PC-9 (cell line): Measurements from ENCODE around the gene B3GALT4.

Experiments used
- CTCF ChIP-seq: fragments of 200-600 bp; sonication (generic); conservative IDR thresholded peaks from 2 replicates; pipeline ENCODE4 v1.6.1; 2017; ENCODE audit warnings: mixed run types, antibody characterized with exemption, mild to moderate bottlenecking, moderate library complexity
- EZH2 ChIP-seq: fragments of 200-600 bp; sonication (generic); IDR thresholded peaks from 2 replicates; pipeline ENCODE4 v1.8.0; 2017; ENCODE audit warnings: antibody characterized with exemption, low read depth

GRCh38 chr6:33324125-33324524 is 47.2 kb downstream of the B3GALT4 start:
- TF ChIP-seq CTCF = no peak
- no peak for TF ChIP-seq EZH2
